Measurements from ENCODE around the gene IRGC.
A peak's percentile ranks its signal among the peaks of the same experiment; 100 is the strongest.

The IRGC gene

DNA sequence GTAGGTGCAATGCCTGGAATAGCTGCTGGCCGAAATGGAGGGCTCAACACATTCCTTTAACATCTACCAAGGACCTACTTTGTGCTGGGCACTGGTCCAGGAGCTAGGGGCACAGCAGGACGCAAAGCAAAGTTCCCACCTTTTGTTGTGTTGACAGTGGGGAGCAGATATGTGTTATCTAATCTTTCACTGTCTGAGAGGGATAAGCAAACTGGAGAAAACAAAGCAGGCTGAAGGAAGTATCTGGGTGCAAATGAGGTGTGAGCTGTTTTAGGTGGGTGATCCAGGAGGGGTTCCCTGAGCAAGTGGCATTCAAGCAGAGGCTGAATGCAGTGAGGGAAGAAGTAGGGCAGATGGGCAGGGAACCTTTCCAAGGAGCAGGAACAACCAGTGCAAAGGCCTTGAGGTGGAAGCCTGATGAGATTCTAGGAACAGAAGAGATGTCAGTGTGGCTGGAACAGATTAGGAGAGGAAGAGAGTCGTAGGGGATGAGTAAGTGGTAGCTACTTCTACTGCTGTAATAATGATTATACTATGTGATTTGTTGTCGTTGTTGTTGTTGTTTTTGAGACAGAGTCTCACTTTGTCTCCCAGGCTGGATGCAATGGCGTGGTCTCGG lies 43.7 kb upstream of the IRGC start:
- no peak overlapping the region for H4K91ac ChIP-seq (ENCODE audit: low read depth, low read length)
- no peak overlapping the region for H2BK12ac ChIP-seq (ENCODE audit: low read length)
- H3K18ac ChIP-seq (ENCODE audit: low read length) = no peak overlapping the region
- no peak overlapping the region for H4K12ac ChIP-seq (ENCODE audit: low read depth, low read length)
- peak overlapping the region; percentile 3 for H2BK5ac ChIP-seq (ENCODE audit: low read depth, low read length, poor library complexity)
- no peak overlapping the region for H3K4me3 ChIP-seq (ENCODE audit: low read depth, low read length)
- peaks cover 4% of the 10 kb centered on the region for H3K79me1 ChIP-seq (ENCODE audit: low read length)
- no peaks in the 10 kb centered on the region for H3K79me2 ChIP-seq (ENCODE audit: control insufficient read depth, insufficient read depth, low read length, poor library complexity)
- peaks cover 4% of the 10 kb centered on the region for H3K27me3 ChIP-seq (ENCODE audit: insufficient read depth, low read length)
- H2AK5ac ChIP-seq (ENCODE audit: low read length) = no peak overlapping the region
- H3K23ac ChIP-seq (ENCODE audit: low read length) = peak overlapping the region; percentile 11
- no peaks in the 10 kb centered on the region for H3K36me3 ChIP-seq (ENCODE audit: control insufficient read depth in 1 of 2, insufficient read depth in 2 of 2, low read length in 2 of 2)
- WGBS (ENCODE audit: extremely low coverage, insufficient coverage, insufficient read length) = no CpG with 5 or more reads among the region's 6 CpGs
- no peak overlapping the region for H3K27ac ChIP-seq (ENCODE audit: low read depth, low read length)
- no peak overlapping the region for H3K14ac ChIP-seq (ENCODE audit: low read length)
- peaks cover 7% of the 10 kb centered on the region for H3K9me3 ChIP-seq (ENCODE audit: insufficient read depth, low read depth, low read length)
- DNase-seq = no peak
- H3K4ac ChIP-seq (ENCODE audit: low read depth, low read length) = no peak overlapping the region
- no peak overlapping the region for H2BK120ac ChIP-seq (ENCODE audit: insufficient read depth, low read length, poor library complexity)
- H3K4me1 ChIP-seq (ENCODE audit: control insufficient read depth in 1 of 2, insufficient read depth in 2 of 2, low read length in 2 of 2) = peaks cover 10% of the 10 kb centered on the region in 2 experiments
- H3K4me2 ChIP-seq (ENCODE audit: low read length) = no peak overlapping the region
- no peak overlapping the region for H2AFZ ChIP-seq (ENCODE audit: insufficient read depth, low read length, poor library complexity)
- no peak overlapping the region for H3K9ac ChIP-seq (ENCODE audit: low read length)
- H4K8ac ChIP-seq (ENCODE audit: low read depth, low read length) = no peak overlapping the region

DNA sequence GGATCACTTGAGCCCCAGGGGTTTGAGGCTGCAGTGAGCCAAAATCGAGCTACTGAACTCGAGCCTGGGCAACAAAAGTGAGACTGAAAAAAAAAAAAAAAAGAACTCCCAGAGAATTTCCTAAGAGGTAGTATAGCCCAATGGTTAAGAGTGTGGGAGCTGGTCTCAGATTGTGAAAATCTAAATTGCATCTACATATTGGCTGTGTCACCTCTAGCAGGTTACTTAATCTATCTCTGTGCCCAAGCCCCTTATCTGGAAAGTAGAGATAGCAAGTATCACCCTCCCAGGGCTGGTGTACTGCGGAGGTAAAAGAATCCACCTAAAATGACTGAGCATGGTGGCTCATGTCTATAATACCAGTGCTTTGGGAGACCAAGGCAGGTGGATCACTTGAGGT lies 42.2 kb upstream of the IRGC start:
- H2BK12ac ChIP-seq (ENCODE audit: low read length) = no peak overlapping the region
- peaks cover 4% of the 10 kb centered on the region for H3K79me1 ChIP-seq (ENCODE audit: low read length)
- H3K18ac ChIP-seq (ENCODE audit: low read length) = no peak overlapping the region
- H3K4me1 ChIP-seq (ENCODE audit: control insufficient read depth in 1 of 2, insufficient read depth in 2 of 2, low read length in 2 of 2) = peaks cover 10% of the 10 kb centered on the region in 2 experiments
- H4K12ac ChIP-seq (ENCODE audit: low read depth, low read length) = no peak overlapping the region
- no peaks in the 10 kb centered on the region for H3K36me3 ChIP-seq (ENCODE audit: control insufficient read depth in 1 of 2, insufficient read depth in 2 of 2, low read length in 2 of 2)
- no peak overlapping the region for H3K9ac ChIP-seq (ENCODE audit: low read length)
- no peak overlapping the region for H3K4ac ChIP-seq (ENCODE audit: low read depth, low read length)
- H3K27ac ChIP-seq (ENCODE audit: low read depth, low read length) = no peak overlapping the region
- H2AFZ ChIP-seq (ENCODE audit: insufficient read depth, low read length, poor library complexity) = no peak overlapping the region
- no peak overlapping the region for H2BK120ac ChIP-seq (ENCODE audit: insufficient read depth, low read length, poor library complexity)
- no peak overlapping the region for H2AK5ac ChIP-seq (ENCODE audit: low read length)
- H3K4me3 ChIP-seq (ENCODE audit: low read depth, low read length) = no peak overlapping the region
- peaks cover 4% of the 10 kb centered on the region for H3K27me3 ChIP-seq (ENCODE audit: insufficient read depth, low read length)
- H2BK5ac ChIP-seq (ENCODE audit: low read depth, low read length, poor library complexity) = no peak overlapping the region
- H4K91ac ChIP-seq (ENCODE audit: low read depth, low read length) = no peak overlapping the region
- no peak overlapping the region for H3K4me2 ChIP-seq (ENCODE audit: low read length)
- peaks cover 4% of the 10 kb centered on the region for H3K9me3 ChIP-seq (ENCODE audit: insufficient read depth, low read depth, low read length)
- WGBS (ENCODE audit: extremely low coverage, insufficient coverage, insufficient read length) = no CpG with 5 or more reads among the region's 3 CpGs
- H3K79me2 ChIP-seq (ENCODE audit: control insufficient read depth, insufficient read depth, low read length, poor library complexity) = no peaks in the 10 kb centered on the region
- H4K8ac ChIP-seq (ENCODE audit: low read depth, low read length) = no peak overlapping the region
- H3K23ac ChIP-seq (ENCODE audit: low read length) = no peak overlapping the region
- DNase-seq = no peak
- no peak overlapping the region for H3K14ac ChIP-seq (ENCODE audit: low read length)

DNA sequence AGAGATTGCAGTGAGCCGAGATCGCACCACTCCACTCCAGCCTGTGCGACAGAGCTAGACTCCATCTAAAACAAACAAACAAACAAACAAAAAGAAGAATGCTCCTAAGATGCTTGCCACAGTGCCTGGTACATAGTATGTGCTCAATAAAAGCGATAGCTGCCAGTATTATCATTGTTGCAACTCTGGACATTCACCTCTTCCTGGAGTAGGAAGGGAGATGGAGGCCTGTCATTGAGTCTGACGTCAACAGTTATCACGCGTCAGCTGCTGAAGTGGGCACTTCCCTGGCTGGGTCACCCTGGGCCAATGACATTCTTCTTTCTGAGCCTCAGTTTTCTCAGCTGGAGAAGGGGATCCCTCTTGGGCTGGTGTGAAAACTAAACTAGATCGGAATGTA lies 41.7 kb upstream of the IRGC start:
- H3K9ac ChIP-seq (ENCODE audit: low read length) = no peak overlapping the region
- H2AK5ac ChIP-seq (ENCODE audit: low read length) = no peak overlapping the region
- H3K9me3 ChIP-seq (ENCODE audit: insufficient read depth, low read depth, low read length) = peaks cover 4% of the 10 kb centered on the region

DNA sequence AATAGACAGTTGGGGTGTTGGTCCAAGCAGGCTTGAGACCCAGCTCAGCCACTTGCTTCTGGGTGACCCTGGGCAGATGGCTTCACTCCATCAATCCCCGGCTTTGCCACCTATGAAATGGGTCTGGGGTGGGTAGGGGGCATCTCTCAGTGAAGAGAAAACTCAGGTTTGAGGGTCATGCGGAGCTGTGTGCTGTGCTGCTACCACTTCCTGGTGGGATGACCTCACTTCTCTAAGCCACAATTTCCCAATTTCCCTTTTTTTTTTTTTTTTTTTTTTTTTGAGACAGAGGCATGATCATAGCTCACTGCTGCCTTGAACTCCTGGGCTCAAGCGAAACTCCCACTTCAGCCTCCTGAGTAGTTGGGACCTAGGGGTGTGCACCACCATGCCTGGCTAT lies 41.3 kb upstream of the IRGC start:
- Histone ChIP-seq H3K4ac (ENCODE audit: low read depth, low read length) (no peak overlapping the region), H3K79me1 (ENCODE audit: low read length) (no peaks in the 10 kb centered on the region), H3K23ac (ENCODE audit: low read length) (no peak overlapping the region), H4K8ac (ENCODE audit: low read depth, low read length) (no peak overlapping the region), H3K4me2 (ENCODE audit: low read length) (no peak overlapping the region), H2AK5ac (ENCODE audit: low read length) (no peak overlapping the region), H2AFZ (ENCODE audit: insufficient read depth, low read length, poor library complexity) (no peak overlapping the region), H2BK120ac (ENCODE audit: insufficient read depth, low read length, poor library complexity) (no peak overlapping the region), H3K36me3 (ENCODE audit: control insufficient read depth in 1 of 2, insufficient read depth in 2 of 2, low read length in 2 of 2) (no peaks in the 10 kb centered on the region), H2BK12ac (ENCODE audit: low read length) (no peak overlapping the region), H3K27ac (ENCODE audit: low read depth, low read length) (no peak overlapping the region), H2BK5ac (ENCODE audit: low read depth, low read length, poor library complexity) (no peak overlapping the region), H3K9ac (ENCODE audit: low read length) (no peak overlapping the region), H4K12ac (ENCODE audit: low read depth, low read length) (no peak overlapping the region), H3K27me3 (ENCODE audit: insufficient read depth, low read length) (peaks cover 4% of the 10 kb centered on the region), H4K91ac (ENCODE audit: low read depth, low read length) (peak overlapping the region; percentile 31), H3K14ac (ENCODE audit: low read length) (no peak overlapping the region), H3K9me3 (ENCODE audit: insufficient read depth, low read depth, low read length) (peaks cover 4% of the 10 kb centered on the region), H3K4me1 (ENCODE audit: control insufficient read depth in 1 of 2, insufficient read depth in 2 of 2, low read length in 2 of 2) (peaks cover 6 to 7% of the 10 kb centered on the region in 2 experiments), H3K79me2 (ENCODE audit: control insufficient read depth, insufficient read depth, low read length, poor library complexity) (no peaks in the 10 kb centered on the region), H3K18ac (ENCODE audit: low read length) (no peak overlapping the region), H3K4me3 (ENCODE audit: low read depth, low read length) (no peak overlapping the region)
- no CpG with 5 or more reads among the region's 3 CpGs for WGBS (ENCODE audit: extremely low coverage, insufficient coverage, insufficient read length)
- DNase-seq = peak in 1 of 2 donors; percentile 33

More for the DNA sequence above, 41.7 kb upstream of the IRGC start:
- peaks cover 8% of the 10 kb centered on the region in 2 experiments for H3K4me1 ChIP-seq (ENCODE audit: control insufficient read depth in 1 of 2, insufficient read depth in 2 of 2, low read length in 2 of 2)
- H3K4me2 ChIP-seq (ENCODE audit: low read length) = no peak overlapping the region
- no peak overlapping the region for H4K91ac ChIP-seq (ENCODE audit: low read depth, low read length)
- no peaks in the 10 kb centered on the region for H3K79me2 ChIP-seq (ENCODE audit: control insufficient read depth, insufficient read depth, low read length, poor library complexity)
- H2BK5ac ChIP-seq (ENCODE audit: low read depth, low read length, poor library complexity) = no peak overlapping the region
- no peak overlapping the region for H2BK12ac ChIP-seq (ENCODE audit: low read length)
- H3K23ac ChIP-seq (ENCODE audit: low read length) = no peak overlapping the region
- DNase-seq = peak in 1 of 2 donors; percentile 41
- H3K4ac ChIP-seq (ENCODE audit: low read depth, low read length) = no peak overlapping the region
- no peak overlapping the region for H3K4me3 ChIP-seq (ENCODE audit: low read depth, low read length)
- peaks cover under 1% of the 10 kb centered on the region for H3K79me1 ChIP-seq (ENCODE audit: low read length)
- H3K27me3 ChIP-seq (ENCODE audit: insufficient read depth, low read length) = peaks cover 4% of the 10 kb centered on the region
- no peak overlapping the region for H4K12ac ChIP-seq (ENCODE audit: low read depth, low read length)
- WGBS (ENCODE audit: extremely low coverage, insufficient coverage, insufficient read length) = no CpG with 5 or more reads among the region's 8 CpGs
- H3K27ac ChIP-seq (ENCODE audit: low read depth, low read length) = no peak overlapping the region
- H3K18ac ChIP-seq (ENCODE audit: low read length) = no peak overlapping the region
- H3K36me3 ChIP-seq (ENCODE audit: control insufficient read depth in 1 of 2, insufficient read depth in 2 of 2, low read length in 2 of 2) = no peaks in the 10 kb centered on the region
- H2BK120ac ChIP-seq (ENCODE audit: insufficient read depth, low read length, poor library complexity) = no peak overlapping the region
- H2AFZ ChIP-seq (ENCODE audit: insufficient read depth, low read length, poor library complexity) = no peak overlapping the region
- no peak overlapping the region for H4K8ac ChIP-seq (ENCODE audit: low read depth, low read length)
- no peak overlapping the region for H3K14ac ChIP-seq (ENCODE audit: low read length)

All from trophoblast cell (in vitro differentiated cells and primary cell).